Measurements from ENCODE around the gene FOXE1. TPM values are rescaled to one million over a fixed set of nuclear protein-coding genes. Genes with fewer than 3 reads are reported as not detected.

Gene FOXE1
- total RNA-seq, 1 donor from 2014 or later = 0.45 TPM

GRCh38 chr9:97830884-97831829 is 21.9 kb upstream of the FOXE1 start:
- FAIRE-seq (no peak), DNase-seq (ENCODE audit: low read depth) (no peak)
- Histone ChIP-seq H3K79me2 (ENCODE audit: insufficient read depth, low read length) (no peaks in the 10 kb centered on the region), H2AFZ (ENCODE audit: low read depth, low read length) (peak overlapping the region; percentile 28), H3K9me3 (ENCODE audit: insufficient read depth, low read depth, low read length) (no peaks in the 10 kb centered on the region), H3K27me3 (ENCODE audit: insufficient read depth, low read length) (peaks cover 26% of the 10 kb centered on the region), H3K9ac (ENCODE audit: low read length) (no peak overlapping the region), H3K36me3 (ENCODE audit: insufficient read depth, low read length) (no peaks in the 10 kb centered on the region), H3K4me3 (ENCODE audit: insufficient read depth, low read depth, low read length) (no peak overlapping the region), H3K4me1 (ENCODE audit: insufficient read depth, low read length) (no peaks in the 10 kb centered on the region), H3K4me2 (ENCODE audit: low read length) (no peak overlapping the region), H3K27ac (ENCODE audit: low read depth, low read length) (no peak overlapping the region), H4K20me1 (ENCODE audit: insufficient read depth, low read length) (no peaks in the 10 kb centered on the region)
- Mint-ChIP-seq H3K27me3 (ENCODE audit: low read depth, unreplicated experiment) (peaks cover 32% of the 10 kb centered on the region), H3K36me3 (ENCODE audit: low read depth, unreplicated experiment) (no peaks in the 10 kb centered on the region), H3K9me3 (ENCODE audit: unreplicated experiment) (no peaks in the 10 kb centered on the region), H3K4me3 (ENCODE audit: unreplicated experiment) (no peak overlapping the region), H3K27ac (ENCODE audit: unreplicated experiment) (peak overlapping the region; percentile 51), H3K4me1 (ENCODE audit: low read depth, unreplicated experiment) (no peaks in the 10 kb centered on the region)
- TF ChIP-seq EZH2 (IDR thresholded peaks at IDR 0.05; ENCODE audit: insufficient read depth, low read length) = no peak
- no peak for TF ChIP-seq CTCF (IDR thresholded peaks at IDR 0.05; ENCODE audit: insufficient read depth, low read depth, low read length)

GRCh38 chr9:97831843-97832636 is 21.0 kb upstream of the FOXE1 start:
- DNase-seq (ENCODE audit: low read depth) = no peak
- TF ChIP-seq CTCF (IDR thresholded peaks at IDR 0.05; ENCODE audit: insufficient read depth, low read depth, low read length) (no peak), EZH2 (IDR thresholded peaks at IDR 0.05; ENCODE audit: insufficient read depth, low read length) (no peak)
- H3K27me3 Mint-ChIP-seq (ENCODE audit: low read depth, unreplicated experiment) = peaks cover 28% of the 10 kb centered on the region

More at GRCh38 chr9:97831843-97832636, 21.0 kb upstream of the FOXE1 start:
- Histone ChIP-seq H3K27ac (ENCODE audit: low read depth, low read length) (no peak overlapping the region), H4K20me1 (ENCODE audit: insufficient read depth, low read length) (no peaks in the 10 kb centered on the region), H2AFZ (ENCODE audit: low read depth, low read length) (no peak overlapping the region), H3K79me2 (ENCODE audit: insufficient read depth, low read length) (no peaks in the 10 kb centered on the region), H3K27me3 (ENCODE audit: insufficient read depth, low read length) (peaks cover 21% of the 10 kb centered on the region), H3K4me3 (ENCODE audit: insufficient read depth, low read depth, low read length) (no peak overlapping the region), H3K4me2 (ENCODE audit: low read length) (no peak overlapping the region), H3K36me3 (ENCODE audit: insufficient read depth, low read length) (no peaks in the 10 kb centered on the region), H3K4me1 (ENCODE audit: insufficient read depth, low read length) (no peaks in the 10 kb centered on the region), H3K9me3 (ENCODE audit: insufficient read depth, low read depth, low read length) (no peaks in the 10 kb centered on the region), H3K9ac (ENCODE audit: low read length) (no peak overlapping the region)
- Mint-ChIP-seq H3K4me1 (ENCODE audit: low read depth, unreplicated experiment) (no peaks in the 10 kb centered on the region), H3K27ac (ENCODE audit: unreplicated experiment) (no peak overlapping the region), H3K9me3 (ENCODE audit: unreplicated experiment) (no peaks in the 10 kb centered on the region), H3K4me3 (ENCODE audit: unreplicated experiment) (no peak overlapping the region), H3K36me3 (ENCODE audit: low read depth, unreplicated experiment) (no peaks in the 10 kb centered on the region)
- FAIRE-seq = no peak
